Measurements from ENCODE around the gene PDE11A.

DNA sequence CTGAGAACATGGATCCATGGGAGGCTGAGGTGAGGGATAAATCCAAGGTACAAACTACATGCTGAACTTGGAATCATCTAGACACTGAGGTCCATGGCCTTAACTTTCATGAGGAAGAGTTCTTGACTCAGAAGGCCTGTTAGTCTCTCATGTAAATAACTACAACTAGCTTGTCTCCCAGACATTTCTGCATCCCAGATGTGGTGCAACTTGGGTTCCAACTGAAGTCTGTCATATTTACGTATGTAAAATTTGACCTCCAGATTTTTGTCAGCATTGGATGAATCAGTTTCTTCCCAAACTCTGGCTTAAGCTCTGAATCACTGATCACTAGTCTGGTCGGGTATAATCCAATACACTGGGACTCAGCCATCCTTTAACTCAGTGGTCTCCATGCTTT lies 306.9 kb downstream of the PDE11A start:
- TF ChIP-seq POLR2AphosphoS5 (IDR thresholded peaks at IDR 0.05; ENCODE audit: low read depth, low read length) (no peak), TAF1 (IDR thresholded peaks at IDR 0.05; ENCODE audit: borderline replicate concordance, insufficient read depth, low read length) (no peak)
- TF ChIP-seq, protein P1, sequence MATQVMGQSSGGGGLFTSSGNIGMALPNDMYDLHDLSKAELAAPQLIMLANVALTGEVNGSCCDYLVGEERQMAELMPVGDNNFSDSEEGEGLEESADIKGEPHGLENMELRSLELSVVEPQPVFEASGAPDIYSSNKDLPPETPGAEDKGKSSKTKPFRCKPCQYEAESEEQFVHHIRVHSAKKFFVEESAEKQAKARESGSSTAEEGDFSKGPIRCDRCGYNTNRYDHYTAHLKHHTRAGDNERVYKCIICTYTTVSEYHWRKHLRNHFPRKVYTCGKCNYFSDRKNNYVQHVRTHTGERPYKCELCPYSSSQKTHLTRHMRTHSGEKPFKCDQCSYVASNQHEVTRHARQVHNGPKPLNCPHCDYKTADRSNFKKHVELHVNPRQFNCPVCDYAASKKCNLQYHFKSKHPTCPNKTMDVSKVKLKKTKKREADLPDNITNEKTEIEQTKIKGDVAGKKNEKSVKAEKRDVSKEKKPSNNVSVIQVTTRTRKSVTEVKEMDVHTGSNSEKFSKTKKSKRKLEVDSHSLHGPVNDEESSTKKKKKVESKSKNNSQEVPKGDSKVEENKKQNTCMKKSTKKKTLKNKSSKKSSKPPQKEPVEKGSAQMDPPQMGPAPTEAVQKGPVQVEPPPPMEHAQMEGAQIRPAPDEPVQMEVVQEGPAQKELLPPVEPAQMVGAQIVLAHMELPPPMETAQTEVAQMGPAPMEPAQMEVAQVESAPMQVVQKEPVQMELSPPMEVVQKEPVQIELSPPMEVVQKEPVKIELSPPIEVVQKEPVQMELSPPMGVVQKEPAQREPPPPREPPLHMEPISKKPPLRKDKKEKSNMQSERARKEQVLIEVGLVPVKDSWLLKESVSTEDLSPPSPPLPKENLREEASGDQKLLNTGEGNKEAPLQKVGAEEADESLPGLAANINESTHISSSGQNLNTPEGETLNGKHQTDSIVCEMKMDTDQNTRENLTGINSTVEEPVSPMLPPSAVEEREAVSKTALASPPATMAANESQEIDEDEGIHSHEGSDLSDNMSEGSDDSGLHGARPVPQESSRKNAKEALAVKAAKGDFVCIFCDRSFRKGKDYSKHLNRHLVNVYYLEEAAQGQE (IDR thresholded peaks at IDR 0.05; ENCODE audit: insufficient read depth in 1 of 2, low read depth in 2 of 2, low read length in 2 of 2): no peak
